HG03439 (cell line): ENCODE data around the gene U2AF1.
"Not testable (repeated sequence)": the region's sequence is repeated elsewhere in the genome, so short reads cannot be mapped to it uniquely, and the experiment has no call there.

Experiments used
- ATAC-seq: cut with Tn5 transposase; IDR thresholded peaks from one replicate; pipeline ENCODE4 v1.9.1; 2021; ENCODE audit warnings: mild to moderate bottlenecking, moderate library complexity; ENCODE audit not compliant: unreplicated experiment

The U2AF1 gene, protein sequence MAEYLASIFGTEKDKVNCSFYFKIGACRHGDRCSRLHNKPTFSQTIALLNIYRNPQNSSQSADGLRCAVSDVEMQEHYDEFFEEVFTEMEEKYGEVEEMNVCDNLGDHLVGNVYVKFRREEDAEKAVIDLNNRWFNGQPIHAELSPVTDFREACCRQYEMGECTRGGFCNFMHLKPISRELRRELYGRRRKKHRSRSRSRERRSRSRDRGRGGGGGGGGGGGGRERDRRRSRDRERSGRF

DNA sequence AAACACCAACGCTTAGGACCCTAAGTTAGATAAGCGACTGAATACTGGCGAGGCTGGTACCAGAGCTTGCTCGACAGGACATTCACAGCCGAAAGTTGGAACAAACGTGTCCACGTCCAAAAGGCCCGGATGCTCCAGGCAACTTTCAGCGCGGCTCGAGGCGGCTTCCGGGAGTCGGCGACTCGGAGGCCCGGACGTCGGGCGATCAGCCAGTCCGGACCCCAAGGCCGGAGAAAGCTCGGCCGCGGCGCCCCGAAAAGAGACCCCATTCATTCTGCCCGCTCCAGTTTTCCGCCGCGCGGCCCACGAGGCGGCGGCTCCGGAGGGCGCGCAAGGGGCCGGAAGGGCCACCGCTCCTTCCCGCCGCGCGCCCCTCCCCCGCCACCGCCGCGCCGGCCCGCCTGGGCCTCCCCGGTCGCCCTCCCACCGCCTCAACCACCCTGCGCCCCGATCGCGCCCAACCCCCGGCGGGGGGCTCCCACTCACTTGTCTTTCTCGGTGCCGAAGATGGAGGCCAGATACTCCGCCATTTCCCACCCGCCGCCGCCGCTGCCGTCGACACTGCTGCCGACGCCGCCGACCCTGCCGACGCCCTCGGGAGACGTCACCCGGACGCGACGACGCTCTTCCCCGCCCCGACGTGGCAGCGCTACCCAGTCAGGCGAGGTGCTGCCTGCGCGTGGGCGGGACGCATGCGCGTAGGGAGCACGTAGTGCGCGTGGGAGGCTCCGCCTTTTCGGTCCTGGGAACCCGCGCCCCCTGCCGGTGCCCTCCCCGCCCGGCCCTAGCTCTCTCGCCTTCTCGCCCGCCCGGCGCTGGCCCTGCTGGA lies at the start of gene U2AF1:
TSS of gene U2AF1 (minus strand) at position 606 of the 829 bp plus-strand sequence. CDS start at position 530, 76 bp downstream.
- ATAC-seq = peak; percentile 70

DNA sequence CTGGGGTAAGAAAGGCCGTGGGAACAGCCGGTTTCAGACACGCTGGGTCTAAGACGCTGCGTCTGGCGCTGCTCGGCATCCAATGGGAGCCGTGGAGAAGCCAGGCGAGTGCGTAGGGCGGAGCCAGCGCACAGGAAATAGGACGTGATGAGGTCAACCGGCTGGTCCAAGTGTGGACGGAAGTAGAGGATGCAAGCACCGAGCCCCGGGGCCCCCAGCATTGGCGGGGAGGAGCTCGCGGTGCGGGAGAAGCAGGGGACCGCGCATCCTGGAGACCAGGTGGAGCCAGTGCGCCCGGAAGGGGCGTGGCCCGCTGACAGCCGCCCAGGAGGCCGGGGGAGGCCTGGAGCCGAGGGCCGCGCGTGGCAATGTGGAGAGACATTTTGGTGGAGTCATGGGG lies 46.2 kb upstream of the U2AF1 start:
- ATAC-seq = not testable (repeated sequence)

DNA sequence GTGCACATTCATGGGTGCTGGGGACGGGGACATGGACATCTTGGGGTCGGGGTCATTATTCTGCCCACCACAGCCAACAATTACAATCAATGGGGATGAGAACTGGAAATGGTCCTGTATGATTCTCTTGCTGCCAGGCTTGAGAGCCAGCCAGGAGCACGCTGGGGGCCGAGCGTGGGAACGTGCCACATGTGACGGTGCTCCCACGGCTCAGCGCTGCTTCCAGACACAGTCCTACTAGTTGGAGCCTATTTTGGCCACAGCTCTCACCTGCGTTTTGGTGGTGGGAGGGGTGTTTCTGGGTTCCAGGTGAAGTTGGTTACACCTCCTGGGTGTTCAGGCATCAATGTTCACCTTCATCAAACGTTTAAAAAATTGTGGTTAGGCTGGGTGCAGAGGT lies 42.0 kb upstream of the U2AF1 start:
- ATAC-seq = not testable (repeated sequence)

DNA sequence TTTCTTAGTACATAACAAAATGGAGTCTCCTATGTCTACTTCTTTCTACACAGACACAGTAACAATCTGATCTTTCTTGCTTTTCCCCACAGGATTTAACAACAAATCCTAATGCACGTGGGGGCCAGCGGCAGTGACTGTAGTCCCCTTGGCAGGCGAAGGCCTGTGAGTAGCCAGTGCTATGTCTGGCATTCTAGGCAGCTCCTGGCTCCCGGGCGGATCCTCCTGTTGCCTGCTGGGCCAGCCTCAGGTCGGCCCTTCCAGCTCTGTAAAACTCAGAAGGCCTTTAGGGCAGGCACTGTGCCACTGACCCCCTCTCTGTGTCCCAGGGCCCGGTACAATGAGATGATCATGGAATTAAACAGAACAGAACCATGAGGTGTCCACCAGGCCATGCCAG lies 40.6 kb upstream of the U2AF1 start:
- not testable (repeated sequence) for ATAC-seq

DNA sequence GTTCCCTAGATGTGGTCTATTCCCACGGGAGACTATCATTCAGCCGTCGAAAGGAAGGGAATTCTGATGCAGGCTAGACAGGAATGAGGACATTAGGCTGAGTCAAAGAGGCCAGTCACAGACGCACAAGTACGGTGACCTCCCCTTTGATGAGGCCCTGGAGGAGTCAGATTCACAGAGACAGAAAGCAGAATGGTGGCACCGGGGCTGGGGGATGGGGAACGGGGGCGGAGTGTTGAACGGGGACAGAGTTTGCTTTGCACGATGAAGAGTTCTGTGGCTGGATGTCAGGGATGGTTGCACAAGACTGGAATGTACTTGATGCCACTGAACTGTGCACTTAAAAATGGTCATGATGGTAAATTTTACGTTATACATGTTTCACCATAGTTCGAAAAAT lies 39.3 kb upstream of the U2AF1 start:
- not testable (repeated sequence) for ATAC-seq

DNA sequence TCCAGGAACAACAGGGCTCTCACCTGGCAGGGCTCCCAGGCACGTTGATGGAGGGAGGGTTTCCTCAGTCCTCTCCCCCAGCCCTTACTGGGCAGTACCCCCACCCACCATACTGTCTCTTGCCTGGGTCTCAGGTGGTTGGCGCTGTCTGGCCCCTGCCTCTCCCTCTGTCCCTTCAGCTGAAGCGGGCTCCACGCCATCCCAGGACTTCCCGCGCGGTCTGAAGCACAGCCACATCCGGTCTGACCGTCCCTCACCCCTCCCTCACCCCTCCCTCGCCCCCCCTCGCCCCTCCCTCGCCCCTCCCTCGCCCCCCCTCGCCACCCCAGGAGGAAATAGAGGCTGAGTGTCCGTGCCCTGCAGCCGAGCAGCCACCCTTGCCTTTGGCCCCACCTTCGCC lies 34.0 kb upstream of the U2AF1 start:
- not testable (repeated sequence) for ATAC-seq

DNA sequence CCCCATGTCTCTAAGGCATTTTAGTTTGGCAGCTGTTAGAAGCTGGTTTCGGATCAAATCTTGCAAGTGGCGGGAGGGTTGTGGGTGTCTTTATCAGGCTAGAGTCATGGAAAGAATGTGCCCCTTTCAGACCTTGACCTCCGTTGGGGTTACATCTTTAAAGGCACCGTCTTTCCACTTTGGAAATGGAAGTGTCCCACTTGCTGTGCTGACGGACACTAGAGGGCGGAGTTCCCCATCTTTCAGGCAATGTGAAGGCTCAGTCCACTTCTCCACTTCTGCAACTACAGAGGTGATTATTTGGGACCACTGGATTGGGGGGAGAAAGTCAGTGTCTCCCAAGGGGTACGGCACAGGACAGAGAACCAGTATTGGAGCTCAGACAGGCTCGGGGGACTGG lies 31.6 kb upstream of the U2AF1 start:
- not testable (repeated sequence) for ATAC-seq

DNA sequence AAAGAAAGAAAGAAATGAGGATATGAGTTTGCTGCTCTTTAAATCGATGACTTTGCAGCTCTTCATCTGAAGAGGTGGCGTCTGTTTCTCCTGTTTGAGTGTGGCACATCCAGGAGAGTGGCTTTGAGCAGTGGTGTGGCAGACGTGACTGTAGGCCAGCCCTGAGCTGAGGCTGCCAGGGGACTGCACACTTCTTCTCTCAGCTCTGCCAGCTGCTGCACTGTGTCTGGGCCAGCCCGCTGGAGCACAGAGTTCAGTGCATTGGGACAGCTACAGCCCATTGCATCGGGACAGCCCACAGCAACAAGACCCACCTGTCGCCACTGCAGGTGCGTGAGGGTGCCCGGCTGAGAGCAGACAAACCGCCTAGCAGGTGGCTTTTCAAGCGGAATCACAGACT lies 27.1 kb upstream of the U2AF1 start:
- not testable (repeated sequence) for ATAC-seq

DNA sequence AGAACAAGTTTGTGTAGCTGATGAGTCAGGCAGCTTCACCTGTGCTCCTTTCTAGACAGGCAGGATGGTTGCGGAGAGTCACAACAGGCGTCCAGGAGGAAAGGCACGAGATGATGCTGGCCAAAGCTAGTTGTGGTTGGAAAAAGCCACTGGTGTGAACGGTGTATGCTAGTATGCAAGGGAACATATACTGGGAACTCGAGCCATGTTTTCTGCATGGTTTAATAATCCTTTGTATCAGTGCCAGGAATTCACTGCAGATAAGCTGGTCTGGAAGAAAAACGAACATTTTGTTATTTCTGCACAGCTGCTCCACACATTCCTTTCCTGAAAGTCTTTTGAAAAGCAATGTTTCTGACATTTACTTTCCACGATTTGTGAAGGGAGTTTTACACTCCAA lies 22.7 kb upstream of the U2AF1 start:
- ATAC-seq = not testable (repeated sequence)

DNA sequence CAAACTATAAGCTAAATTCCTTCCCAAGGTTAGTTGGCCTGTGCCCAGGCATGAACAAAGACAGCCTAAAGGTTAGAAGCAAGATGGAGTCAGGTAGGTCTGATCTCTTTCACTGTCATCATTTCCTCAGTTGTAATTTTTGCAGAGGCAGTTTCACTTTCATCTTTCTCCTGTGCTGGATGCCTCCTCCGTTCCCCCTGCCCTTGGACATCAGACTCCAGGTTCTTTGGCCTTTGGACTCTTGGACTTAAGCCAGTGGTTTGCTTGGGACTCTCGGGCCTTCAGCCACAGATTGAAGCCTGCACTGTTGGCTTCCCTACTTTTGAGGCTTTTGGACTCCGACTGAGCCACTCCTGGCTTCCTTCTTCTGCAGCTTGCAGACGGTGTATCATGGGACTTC lies 8.6 kb upstream of the U2AF1 start:
- ATAC-seq = not testable (repeated sequence)

DNA sequence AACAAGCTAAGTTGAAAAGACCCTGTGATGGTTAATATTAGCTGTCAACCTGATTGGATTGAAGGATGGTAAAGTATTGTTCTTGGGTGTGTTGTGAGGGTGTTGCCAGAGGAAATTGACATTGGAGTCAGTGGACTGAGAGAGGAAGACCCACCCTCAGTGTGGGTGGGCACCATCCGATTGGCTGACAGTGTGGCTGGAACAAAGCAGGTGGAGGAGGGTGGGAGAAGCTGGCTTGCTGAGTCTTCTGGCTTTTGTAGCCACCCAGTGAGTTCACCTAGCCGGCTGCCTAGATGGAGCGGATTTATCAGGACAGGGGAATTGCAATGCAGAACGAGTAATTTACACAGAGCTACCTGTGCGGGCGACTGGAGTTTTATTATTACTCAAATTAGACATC lies 7.1 kb upstream of the U2AF1 start:
- ATAC-seq = not testable (repeated sequence)

DNA sequence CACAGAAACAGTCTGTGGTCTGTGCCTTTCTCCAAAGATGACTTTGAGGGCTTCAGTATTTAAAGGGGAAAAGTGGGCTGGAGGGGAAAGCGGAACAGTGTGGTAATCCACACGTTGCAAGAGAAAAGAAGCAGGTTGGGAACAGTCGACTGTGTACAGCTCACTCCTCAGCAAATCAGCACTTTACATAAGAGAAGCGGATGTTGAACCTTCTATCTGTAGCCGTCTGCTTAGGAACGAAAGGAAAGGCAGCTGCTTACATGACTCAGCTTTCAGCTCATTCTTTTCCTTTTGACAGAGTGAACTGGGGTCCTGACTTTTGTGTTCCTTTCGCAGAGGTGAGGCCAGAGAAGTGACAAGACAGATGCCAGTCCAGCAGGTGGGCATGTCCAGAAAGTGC lies 1.6 kb upstream of the U2AF1 start:
- ATAC-seq = not testable (repeated sequence)

DNA sequence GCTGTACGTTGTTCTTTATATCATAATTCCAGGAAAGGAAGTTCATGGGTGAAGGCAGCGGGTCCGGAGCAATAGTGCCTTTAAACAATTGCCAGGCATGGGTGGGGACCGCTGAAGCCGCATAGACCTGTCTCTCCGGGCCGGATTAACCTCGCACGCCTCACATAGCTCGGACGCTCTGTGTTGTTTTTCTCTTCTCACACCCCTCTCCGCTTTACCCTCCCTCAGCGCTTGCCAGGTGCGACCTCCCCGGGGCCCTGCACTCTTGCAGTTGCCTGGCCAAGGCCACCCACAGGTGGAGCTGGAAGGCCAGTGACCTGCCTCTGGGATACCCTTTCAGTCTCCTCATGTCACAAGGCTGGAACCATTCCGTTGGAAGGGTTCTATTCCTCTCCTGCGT lies 807 bp upstream of the U2AF1 start:
- ATAC-seq = peak; percentile 12

DNA sequence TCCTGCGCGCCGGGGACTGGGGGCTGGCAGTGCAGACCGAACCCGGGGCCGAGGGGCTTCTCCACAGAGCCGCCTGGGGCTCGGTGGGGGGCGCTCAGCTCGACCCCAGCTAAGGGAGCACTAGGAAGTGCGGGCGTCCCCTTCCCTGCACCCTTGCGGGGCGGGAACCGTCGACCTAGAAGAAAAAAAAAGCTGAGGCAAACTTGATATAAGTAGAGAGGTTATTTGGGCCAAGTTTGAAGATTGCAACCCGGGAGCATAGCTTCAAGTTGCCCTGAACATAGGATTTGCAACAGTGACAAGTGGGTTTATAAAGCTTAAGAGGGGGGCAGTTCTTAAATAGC lies 396 bp upstream of the U2AF1 start:
- peak; percentile 35 for ATAC-seq

DNA sequence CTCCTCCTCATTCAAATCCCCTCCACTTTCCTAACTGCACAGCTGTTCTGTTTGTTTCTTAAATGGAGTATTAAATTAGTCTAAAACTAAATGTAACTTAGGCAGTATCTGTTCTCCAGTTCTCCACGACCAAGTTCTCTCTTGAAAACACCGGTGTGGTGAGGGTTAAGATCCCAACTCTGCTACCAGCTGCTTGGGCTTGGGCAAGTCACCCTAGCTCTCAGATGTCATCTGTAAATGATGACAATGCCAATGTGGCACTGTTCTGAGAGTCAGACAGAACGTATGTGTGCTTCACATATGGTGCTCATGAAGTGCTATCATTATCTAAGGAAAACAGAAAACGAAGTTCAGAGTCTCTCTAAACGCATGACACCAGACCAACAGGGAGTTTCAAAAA lies 2.7 kb downstream of the U2AF1 start:
- ATAC-seq = not testable (repeated sequence)

DNA sequence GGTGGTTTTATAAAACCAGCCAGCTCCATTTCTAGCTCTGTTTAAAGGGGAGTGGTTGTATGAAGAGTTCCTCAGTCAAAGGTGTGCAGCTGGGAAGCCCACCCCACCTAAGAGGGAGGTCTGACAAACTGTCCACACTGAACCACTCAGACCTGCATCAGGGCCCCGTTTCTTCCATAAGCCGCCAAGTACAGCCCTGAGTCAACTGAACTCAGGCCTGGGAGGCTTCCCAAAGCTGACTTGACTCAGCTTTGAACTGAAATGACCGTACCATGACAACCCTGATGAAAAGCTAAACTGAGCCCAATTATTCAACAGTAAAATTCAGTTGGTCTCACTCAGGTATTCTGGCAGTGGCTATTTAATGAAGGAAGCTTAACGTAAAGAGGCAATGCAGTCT lies 5.1 kb downstream of the U2AF1 start:
- not testable (repeated sequence) for ATAC-seq

DNA sequence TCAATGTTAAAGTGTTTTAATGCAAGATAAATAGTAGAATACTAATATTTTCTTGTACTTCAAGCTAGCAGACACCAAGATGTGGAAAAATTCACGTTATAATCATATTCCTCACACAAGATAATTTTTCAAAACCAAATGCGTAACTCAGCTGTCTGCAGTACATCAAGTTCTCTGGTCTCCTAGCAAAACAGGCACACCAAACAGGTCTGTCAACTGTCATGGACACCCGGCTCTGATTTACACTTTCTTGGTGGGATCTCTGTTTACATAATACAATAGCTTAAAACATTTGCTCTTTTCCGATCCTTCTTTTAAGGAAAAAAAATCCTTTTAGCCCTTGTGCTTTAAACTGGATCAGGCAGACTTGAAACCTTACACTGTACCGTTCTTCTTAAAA lies 5.7 kb downstream of the U2AF1 start:
- ATAC-seq = not testable (repeated sequence)

DNA sequence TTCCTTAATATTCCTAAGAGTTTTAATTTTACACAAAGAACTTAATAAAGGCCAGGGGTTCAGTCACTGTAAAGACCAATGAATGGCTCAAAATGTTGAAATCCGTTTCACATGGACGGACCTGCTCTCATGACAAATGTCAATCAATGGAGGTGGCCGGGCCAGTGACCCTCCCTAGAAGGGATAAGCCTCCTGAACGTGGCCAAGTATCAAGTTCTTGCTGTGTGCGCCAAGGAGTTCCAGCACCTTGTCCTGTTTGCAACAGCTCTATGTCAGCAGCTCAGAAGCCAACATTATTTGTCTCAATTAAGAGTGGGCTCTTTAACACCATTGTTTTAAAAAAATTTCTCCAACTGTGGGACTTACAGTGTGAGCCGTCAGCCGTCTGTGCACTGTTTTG lies 6.4 kb downstream of the U2AF1 start:
- ATAC-seq = not testable (repeated sequence)

DNA sequence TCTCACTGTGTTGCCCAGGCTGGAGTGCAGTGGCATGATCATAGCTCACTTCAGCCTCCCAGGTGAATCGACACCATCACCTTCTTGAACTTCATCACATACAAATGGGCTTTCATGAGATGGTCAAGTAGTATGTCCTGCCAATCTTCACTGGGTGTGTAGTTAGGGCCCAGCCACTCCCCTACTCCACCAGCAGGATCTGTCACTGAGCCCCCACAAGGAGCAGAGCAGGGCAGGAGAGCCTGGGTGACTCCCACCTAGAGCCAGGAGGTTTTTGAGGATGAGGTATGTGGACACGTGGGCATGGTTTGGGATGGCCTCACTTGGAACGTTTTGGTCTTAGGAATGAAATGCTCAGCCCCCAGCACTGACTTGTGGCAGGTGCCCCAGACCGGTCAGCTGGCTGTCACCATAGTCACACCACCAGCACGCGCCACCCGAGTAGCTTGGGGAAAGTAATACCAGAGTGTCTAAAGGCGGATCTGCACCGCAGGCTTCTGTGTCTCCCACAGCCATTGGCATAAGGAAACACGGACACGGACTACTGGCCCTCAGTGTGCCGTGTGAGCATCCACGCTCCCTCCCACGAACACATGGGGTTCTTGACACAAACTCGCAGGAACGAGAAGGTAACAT lies 15.3 kb downstream of the U2AF1 start:
- ATAC-seq = not testable (repeated sequence)

DNA sequence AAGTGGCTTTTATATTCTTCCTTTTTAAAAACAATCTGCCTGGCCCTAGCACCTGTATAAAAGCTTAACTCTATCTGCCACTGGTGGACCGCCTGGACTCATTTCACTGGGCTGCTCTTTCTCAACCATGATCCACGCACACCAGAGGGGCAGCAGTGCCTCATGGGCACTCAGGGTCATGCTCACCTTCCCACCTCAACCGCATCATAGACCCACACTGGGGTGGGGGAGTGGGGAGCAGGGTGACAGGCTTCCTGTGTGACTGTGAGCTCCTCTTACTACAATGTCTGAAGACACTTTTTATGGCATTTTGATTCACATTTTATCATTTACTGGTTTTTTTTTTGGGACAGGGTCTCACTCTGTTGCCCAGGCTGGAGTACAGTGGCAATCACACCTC lies 16.4 kb downstream of the U2AF1 start:
- ATAC-seq = not testable (repeated sequence)

DNA sequence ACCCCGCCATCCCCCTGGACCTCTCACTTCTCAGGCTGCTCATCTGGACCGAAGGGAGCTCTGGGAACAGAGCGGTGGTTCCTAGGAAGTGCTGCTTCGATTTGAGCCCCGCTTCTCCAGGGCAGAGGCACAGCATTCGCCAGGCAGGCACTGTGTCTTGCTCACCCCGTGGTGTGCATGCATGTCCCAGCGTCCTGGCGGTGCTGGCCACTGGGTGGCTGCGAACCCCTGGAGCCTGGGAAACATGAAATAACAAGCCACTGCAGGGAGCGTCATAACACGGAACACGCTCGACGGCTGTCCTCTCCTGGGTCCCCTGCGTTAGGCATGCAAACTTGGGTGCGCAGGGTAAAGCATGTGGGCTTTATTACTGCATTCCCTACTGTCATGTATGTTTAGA lies 17.9 kb downstream of the U2AF1 start:
- ATAC-seq = not testable (repeated sequence)
